Cortex of kidney (tissue), 1 donor: ENCODE data around the gene IL36G.
"Not testable (repeated sequence)": the region's sequence is repeated elsewhere in the genome, so short reads cannot be mapped to it uniquely, and the experiment has no call there.

Source experiments
- DNase-seq: peaks from one replicate; lab custom pipeline; 2025; lab: John Stamatoyannopoulos, UW

The IL36G gene

GRCh38 chr2:112977559-112978056, at the start of gene IL36G:
Gene IL36G (plus strand): TSS chr2:112978006. CDS start chr2:112978639, 633 bp downstream.
- DNase-seq = no peak

DNA sequence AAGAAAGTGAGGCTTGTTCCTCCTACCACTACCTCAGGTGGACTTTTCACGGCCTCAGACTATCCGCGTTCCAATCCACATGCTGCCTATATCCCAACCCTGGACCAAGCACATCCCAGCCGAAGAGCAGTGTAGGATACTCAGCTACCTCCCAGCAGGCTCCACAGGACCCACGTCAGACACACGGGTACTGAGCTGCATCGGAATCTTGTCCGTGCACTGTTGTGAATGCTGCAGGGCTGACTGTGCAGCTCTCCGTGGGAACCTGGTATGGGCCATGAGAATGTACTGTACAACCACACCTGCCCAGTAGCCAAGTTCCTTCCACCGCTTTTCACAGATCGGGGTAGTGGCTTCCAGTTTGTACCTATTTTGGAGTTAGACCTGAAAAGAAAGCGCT, 44.5 kb upstream of the IL36G start:
- DNase-seq = no peak

DNA sequence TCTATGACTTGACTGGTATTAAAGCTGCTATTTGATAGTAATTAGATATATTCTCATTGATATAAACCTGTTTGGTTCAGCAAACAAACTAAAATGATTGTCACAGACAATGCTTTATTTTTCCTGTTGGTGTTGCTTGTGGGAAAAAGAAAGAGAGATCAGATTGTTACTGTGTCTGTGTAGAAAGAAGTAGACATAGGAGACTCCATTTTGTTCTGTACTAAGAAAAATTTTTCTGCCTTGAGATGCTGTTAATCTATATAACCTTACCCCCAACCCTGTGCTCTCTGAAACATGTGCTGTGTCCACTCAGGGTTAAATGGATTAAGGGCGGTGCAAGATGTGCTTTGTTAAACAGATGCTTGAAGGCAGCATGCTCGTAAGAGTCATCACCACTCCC, 43.7 kb upstream of the IL36G start:
- DNase-seq = not testable (repeated sequence)

GRCh38 chr2:112936927-112937232, 40.9 kb upstream of the IL36G start:
- DNase-seq = no peak

- no peak for DNase-seq
Measured at GRCh38 chr2:112938904-112939303, 38.9 kb upstream of the IL36G start.

GRCh38 chr2:112939425-112939824, 38.4 kb upstream of the IL36G start:
- no peak for DNase-seq

- DNase-seq = no peak
Measured at GRCh38 chr2:112940859-112941625, 36.8 kb upstream of the IL36G start.

GRCh38 chr2:112941753-112942653, 35.8 kb upstream of the IL36G start:
- DNase-seq = no peak

- DNase-seq = no peak
Measured at GRCh38 chr2:112942654-112943002, 35.2 kb upstream of the IL36G start.

DNA sequence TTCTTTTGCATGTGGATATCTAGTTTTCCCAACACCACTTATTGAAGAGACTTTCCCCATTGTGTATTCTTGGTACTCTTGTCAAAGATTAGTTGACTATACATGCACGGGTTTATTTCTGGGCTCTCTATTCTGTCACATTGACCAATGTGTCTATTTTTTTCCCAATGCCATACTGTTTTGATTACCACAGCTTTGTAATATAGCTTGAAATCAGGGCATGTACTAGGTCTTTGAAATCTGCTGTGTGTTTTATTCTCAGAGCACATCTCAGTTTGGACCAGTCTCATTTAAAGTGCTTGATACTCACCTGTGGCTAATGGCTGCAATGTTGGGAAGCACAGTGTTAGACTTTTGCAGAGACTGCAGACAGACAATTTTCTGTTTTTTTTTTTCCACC, 32.8 kb upstream of the IL36G start:
- DNase-seq = no peak

DNA sequence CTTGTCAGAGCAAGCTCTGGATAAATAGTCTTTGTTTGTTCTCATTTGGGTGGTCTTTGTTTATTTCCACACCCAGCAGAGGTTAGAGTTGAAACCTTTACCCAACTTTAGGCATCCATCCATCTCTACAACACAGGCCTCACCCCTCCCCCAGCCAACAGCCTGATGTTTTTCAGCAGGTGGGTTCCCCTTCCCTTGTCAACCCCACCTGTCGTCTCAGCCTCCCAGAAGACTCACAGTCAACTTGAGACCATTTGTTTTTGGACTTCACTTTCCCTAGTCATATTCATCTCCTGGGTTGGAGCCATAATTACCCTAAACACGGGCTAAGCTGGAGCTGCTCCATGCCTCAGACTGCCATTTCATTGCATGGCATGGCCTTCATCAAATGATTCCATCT, 31.7 kb upstream of the IL36G start:
- DNase-seq = no peak

- DNase-seq = no peak
Measured at GRCh38 chr2:112947374-112947773, 30.4 kb upstream of the IL36G start.

- no peak for DNase-seq
Measured at GRCh38 chr2:112949456-112949855, 28.4 kb upstream of the IL36G start.

DNA sequence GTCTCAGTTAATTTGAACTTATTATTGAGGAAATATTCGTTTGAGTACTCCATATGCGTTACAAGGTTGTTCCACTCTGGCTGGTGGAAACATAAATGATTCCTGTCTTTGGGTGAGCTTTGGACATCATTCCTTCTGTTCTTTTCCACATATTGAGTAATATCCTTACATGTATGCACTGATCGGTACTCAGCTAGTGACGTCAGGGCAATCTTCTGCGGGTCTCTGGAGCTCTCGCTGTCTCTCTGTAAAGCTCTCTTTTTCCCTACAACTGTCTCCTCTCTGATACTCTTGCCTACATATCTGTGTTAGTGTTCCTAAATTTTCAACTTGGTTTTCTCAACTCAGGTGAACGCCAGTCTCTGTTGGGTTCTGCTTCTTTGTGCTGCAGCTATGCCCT, 23.4 kb upstream of the IL36G start:
- DNase-seq = no peak

DNA sequence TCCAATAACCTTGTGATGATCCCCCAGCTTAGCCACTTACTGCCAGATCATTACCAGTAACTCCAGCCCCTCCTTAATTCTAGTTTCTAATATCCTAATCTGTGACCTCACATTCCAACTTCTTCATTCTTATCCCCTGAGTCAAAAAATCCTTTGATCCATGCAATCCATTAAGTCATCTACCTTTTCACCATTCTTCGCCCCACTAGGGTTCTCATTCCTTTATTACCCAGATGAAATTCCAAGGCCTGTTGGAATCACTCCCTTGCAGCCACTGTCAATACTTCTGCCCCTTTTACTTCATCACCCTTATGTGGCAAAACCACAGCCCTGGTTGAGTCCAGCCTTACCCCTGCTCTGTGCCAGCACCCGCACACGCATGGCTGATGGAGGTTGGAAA, 20.3 kb upstream of the IL36G start:
- no peak for DNase-seq

DNA sequence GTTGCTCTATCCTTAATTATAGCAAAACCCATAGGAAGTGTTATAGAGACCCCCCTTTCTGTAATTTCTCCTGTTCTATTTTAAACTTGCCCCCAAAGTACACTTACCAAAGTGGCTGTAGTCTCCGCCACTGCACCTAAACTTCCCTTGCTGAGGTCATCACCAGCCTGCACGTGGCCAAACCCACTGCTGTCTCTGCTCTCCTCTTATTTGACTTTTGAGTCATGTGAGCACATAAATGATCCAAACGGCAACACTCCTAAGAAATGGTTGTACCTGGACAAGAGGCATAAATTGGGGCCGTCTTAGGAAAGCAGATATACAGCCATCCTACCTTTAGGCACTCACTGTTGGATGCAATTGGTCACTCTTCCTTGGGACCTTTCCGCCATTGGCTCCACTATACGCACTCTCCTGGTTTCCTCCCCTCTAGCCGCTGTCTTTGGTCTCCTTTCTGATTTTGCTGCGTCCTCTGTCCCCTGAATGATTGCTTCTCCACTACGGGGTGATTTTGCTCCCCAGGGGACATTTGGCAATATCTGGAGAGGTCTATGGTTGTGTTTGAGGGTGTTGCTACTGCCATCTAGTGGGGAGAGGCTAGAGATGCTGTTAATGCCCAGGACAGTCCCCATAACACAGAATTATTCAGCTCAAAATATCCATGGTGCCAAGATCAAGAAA, 19.2 kb upstream of the IL36G start:
- no peak for DNase-seq

DNA sequence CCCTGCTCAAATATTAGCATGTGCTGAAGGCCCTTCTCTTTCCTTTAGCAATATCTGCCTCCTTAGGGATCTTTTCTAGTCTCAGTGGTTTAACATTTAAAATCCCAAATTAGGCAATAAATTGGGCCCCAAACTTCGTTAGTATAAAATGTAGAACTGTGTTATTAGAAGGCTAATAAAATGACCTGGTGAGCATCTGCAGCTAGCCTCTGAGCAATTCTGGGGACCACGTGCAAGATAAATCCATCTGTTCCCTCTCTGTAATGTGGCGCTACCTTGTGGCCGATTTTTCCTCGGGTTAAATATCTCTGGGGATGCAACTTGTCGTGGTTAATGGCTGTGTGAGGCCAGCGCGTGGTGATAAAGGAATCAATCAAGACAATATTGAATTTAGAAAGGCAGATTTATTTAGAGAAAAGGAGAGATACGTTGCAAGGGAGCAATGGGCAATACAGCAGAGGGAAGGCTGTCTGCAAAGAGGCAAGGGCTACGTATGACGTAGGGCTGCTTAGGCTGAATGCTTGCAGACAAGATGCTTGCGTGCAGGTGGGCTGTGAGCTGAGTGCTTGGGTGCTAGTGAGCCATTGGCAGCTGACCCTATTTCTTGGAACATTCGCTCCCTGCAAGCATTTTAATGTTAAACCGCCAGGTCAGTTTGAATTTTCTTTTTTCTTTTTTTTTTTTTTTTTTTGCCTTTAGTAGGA, 18.5 kb upstream of the IL36G start:
- no peak for DNase-seq

GRCh38 chr2:112960230-112960825, 17.5 kb upstream of the IL36G start:
- DNase-seq = no peak

- no peak for DNase-seq
Measured at GRCh38 chr2:112962308-112963175, 15.3 kb upstream of the IL36G start.

- DNase-seq = no peak
Measured at GRCh38 chr2:112967023-112967422, 10.8 kb upstream of the IL36G start.
